ENCODE results near the gene TBL1Y.

DNA sequence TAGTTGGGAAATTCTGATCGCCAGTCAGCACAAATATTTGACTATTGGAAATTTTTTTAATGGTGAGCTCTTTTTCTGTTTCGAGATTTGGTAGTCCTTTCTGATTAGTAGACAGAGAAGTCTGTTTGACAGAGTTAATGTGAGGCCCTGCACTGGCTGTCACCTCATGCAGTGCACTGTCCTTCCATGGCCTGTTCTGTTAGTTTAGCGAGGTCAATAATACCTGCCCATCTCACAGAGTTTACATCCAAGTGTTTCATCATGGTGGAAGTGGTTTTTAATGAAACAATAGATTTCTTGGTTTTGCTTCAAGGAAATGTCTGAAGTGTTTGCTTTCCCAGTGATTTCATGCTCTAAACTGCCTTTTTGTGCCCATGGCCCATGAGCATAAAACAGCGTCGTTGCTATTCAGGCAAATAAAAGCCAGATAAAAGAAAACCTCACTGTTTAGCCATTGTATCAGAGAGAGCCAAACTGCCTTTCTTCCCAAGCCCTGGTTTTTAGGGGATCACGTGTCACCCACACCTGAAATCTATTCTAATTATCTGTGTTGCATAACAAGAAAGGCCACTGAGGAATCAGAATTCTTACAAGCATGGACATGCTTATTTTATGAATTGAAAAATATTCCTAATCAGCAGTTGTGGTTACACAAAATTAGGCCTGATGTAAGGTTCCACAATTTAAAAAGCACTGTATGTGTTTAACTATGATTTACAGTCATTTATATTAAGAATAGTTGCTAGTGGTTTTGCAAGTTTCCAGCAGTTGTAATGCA is 98.3 kb downstream of the TBL1Y start:
- TF ChIP-seq GATA2 (IDR thresholded peaks at IDR 0.05; ENCODE audit: low read depth, low read length), result no peak
- TF ChIP-seq GATA3 (IDR thresholded peaks at IDR 0.05; ENCODE audit: low read depth, low read length), result no peak
